GM12892 (cell line): ENCODE data around the gene SLC16A3.
"Not testable (repeated sequence)": the region's sequence is repeated elsewhere in the genome, so short reads cannot be mapped to it uniquely, and the experiment has no call there.

Source experiments
- POLR2A ChIP-seq: IDR thresholded peaks from 2 replicates; pipeline ENCODE4 v1.6.1; 2011; ENCODE audit warnings: low read depth, low read length, control low read depth
- POLR2AphosphoS5 ChIP-seq: IDR thresholded peaks from 2 replicates; pipeline ENCODE4 v1.6.1; 2011; ENCODE audit warnings: low read depth, low read length, control low read depth

DNA sequence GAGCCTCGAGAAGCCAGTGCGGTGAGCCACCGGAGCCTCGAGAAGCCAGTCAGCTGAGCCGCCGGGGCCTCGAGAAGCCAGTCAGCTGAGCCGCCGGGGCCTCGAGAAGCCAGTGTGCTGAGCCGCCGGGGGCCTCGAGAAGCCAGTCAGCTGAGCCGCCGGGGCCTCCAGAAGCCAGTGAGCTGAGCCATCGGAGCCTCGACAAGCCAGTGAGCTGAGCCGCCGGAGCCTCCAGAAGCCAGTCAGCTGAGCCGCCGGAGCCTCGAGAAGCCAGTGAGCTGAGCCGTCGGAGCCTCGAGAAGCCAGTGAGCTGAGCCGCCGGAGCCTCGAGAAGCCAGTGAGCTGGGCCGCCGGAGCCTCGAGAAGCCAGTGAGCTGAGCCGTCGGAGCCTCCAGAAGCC, 25.9 kb downstream of the SLC16A3 start:
- not testable (repeated sequence) for TF ChIP-seq POLR2A, POLR2AphosphoS5
